Measurements from ENCODE around the gene FHAD1. TPM values are rescaled to one million over a fixed set of nuclear protein-coding genes. Genes with fewer than 3 reads are reported as not detected.

FHAD1 gene
- total and polyA plus RNA-seq, 2 of the 13 experiments (the other 11 are each of a cell fraction or from before 2014, with no cell fraction given): not detected

- no peak for TF ChIP-seq ZNF318 (CRISPR knock-in tag; IDR thresholded peaks at IDR 0.05)
- no peak for TF ChIP-seq SNAPC2 (CRISPR knock-in tag; IDR thresholded peaks at IDR 0.05)
- TF ChIP-seq NKX3-1 (CRISPR knock-in tag; IDR thresholded peaks at IDR 0.05): no peak
- no peak for TF ChIP-seq SCMH1 (CRISPR knock-in tag; IDR thresholded peaks at IDR 0.05; ENCODE audit: borderline replicate concordance)
- TF ChIP-seq ZFP82 (CRISPR knock-in tag; IDR thresholded peaks at IDR 0.05; ENCODE audit: borderline replicate concordance): 0 out of 2 replicates have a peak, but pooled peaks have one; percentile 35
- 0 out of 2 replicates have a peak, but pooled peaks have one; percentile 44 for TF ChIP-seq MIER3 (CRISPR knock-in tag; IDR thresholded peaks at IDR 0.05; ENCODE audit: borderline replicate concordance)
- TF ChIP-seq ZSCAN5A (CRISPR knock-in tag; IDR thresholded peaks at IDR 0.05; ENCODE audit: borderline replicate concordance): no peak
- TF ChIP-seq ZNF576 (CRISPR knock-in tag; IDR thresholded peaks at IDR 0.05): no peak
- TF ChIP-seq REPIN1 (CRISPR knock-in tag; IDR thresholded peaks at IDR 0.05; ENCODE audit: borderline replicate concordance, low read depth): no peak
- TF ChIP-seq SNAPC5 (CRISPR knock-in tag; IDR thresholded peaks at IDR 0.05; ENCODE audit: borderline replicate concordance): no peak
- TF ChIP-seq AHDC1 (CRISPR knock-in tag; IDR thresholded peaks at IDR 0.05; ENCODE audit: borderline replicate concordance): peak; percentile 42; the same call in 1 of the 2 replicates
- TF ChIP-seq NFKB2 (CRISPR knock-in tag; IDR thresholded peaks at IDR 0.05; ENCODE audit: borderline replicate concordance): no peak
Measured at GRCh38 chr1:15420853-15421465, 173.9 kb downstream of the FHAD1 start (continued).

Data from HepG2 (cell line).